ENCODE results near the gene IGFBP4. TPM values are rescaled to one million over a fixed set of nuclear protein-coding genes. Genes with fewer than 3 reads are reported as not detected.

Gene IGFBP4
- total RNA-seq, 2 experiments from 2014 or later = 10.7 to 11.6 TPM

- Mint-ChIP-seq H3K4me3 (no peak overlapping the region), H3K27me3 (no peaks in the 10 kb centered on the region), H3K27ac (no peak overlapping the region), H3K4me1 (ENCODE audit: low read depth) (peaks cover 6% of the 10 kb centered on the region), H3K9me3 (no peaks in the 10 kb centered on the region), H3K36me3 (ENCODE audit: low read depth) (no peaks in the 10 kb centered on the region)
- TF ChIP-seq, protein P1, sequence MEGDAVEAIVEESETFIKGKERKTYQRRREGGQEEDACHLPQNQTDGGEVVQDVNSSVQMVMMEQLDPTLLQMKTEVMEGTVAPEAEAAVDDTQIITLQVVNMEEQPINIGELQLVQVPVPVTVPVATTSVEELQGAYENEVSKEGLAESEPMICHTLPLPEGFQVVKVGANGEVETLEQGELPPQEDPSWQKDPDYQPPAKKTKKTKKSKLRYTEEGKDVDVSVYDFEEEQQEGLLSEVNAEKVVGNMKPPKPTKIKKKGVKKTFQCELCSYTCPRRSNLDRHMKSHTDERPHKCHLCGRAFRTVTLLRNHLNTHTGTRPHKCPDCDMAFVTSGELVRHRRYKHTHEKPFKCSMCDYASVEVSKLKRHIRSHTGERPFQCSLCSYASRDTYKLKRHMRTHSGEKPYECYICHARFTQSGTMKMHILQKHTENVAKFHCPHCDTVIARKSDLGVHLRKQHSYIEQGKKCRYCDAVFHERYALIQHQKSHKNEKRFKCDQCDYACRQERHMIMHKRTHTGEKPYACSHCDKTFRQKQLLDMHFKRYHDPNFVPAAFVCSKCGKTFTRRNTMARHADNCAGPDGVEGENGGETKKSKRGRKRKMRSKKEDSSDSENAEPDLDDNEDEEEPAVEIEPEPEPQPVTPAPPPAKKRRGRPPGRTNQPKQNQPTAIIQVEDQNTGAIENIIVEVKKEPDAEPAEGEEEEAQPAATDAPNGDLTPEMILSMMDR (IDR thresholded peaks at IDR 0.05) = no peak
- DNase-seq (no peak), ATAC-seq (no peak)
- ChIA-PET POLR2A (interaction anchor here (0.6 to 1.2 kb wide), 2 partner anchors 10 to 77 kb away, joined by 3 read pairs; no protein-coding TSS in a partner anchor), CTCF (interaction anchor here (1.0 to 2.5 kb wide), 5 partner anchors 12 to 76 kb away, joined by 3 to 16 read pairs (median 7); no protein-coding TSS in a partner anchor)
- intact Hi-C loops (cut with micrococcal nuclease) = no loop called here
These were observed 13.2 kb downstream of the IGFBP4 start for GRCh38 chr17:40456396-40456951.

- Mint-ChIP-seq H3K4me3 (no peak overlapping the region), H3K9me3 (no peaks in the 10 kb centered on the region), H3K27ac (no peak overlapping the region), H3K36me3 (ENCODE audit: low read depth) (no peaks in the 10 kb centered on the region), H3K4me1 (ENCODE audit: low read depth) (peaks cover 1% of the 10 kb centered on the region), H3K27me3 (no peaks in the 10 kb centered on the region)
- ChIA-PET CTCF (no interaction called here), POLR2A (interaction anchor here (0.7 to 1.2 kb wide), 2 partner anchors 76 to 164 kb away, joined by 3 read pairs; no protein-coding TSS in a partner anchor)
- ATAC-seq (no peak), DNase-seq (no peak)
- intact Hi-C loops (cut with micrococcal nuclease) = no loop called here
- TF ChIP-seq, protein P1 (IDR thresholded peaks at IDR 0.05) = no peak
These were observed 14.1 kb downstream of the IGFBP4 start for GRCh38 chr17:40457369-40457768.

DNA sequence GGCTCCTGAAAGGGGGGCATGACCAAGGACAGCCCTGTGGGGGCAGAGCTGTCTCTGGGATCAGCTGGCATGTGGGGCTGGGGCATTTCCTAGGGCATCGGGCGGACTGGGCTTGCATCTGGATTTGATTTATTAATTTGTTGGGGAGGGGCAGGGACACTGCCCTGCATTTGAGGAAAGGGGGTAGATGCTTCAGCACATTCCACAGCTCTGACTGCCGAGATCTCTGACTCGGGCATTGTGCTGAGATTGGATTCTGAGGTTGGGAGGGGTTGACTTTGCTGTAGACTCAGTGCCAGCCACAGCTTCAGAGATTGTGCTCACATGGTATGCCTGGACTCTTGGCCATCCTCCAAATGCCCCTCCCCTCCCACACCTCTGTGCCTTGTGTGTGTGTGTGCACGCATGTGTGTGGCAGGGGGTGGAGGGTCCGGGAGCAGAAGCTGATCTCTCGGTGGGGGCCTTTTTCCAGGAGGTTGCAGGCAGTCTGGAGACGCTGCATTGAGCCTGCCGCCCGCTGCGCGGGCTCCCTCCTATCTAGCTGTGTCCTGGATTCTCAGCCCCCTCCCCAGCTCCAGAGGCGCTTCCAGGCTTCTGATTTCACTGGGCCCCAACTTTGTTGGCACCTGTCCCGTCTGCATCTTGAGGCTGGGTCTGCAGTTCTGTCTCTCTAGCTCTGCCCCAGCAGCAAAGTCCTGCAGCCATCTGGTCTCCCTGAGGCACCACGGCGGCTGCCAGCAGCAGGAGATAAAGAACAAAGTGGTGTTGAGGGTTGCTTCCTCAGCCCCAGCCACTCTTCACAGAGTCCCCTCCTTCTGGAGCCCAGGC is 14.9 kb downstream of the IGFBP4 start:
- Mint-ChIP-seq H3K27me3 (no peaks in the 10 kb centered on the region), H3K4me1 (ENCODE audit: low read depth) (no peaks in the 10 kb centered on the region), H3K36me3 (ENCODE audit: low read depth) (no peaks in the 10 kb centered on the region), H3K4me3 (no peak overlapping the region), H3K27ac (no peak overlapping the region), H3K9me3 (no peaks in the 10 kb centered on the region)
- intact Hi-C loops (cut with micrococcal nuclease) = no loop called here
- CTCF ChIA-PET = interaction anchor here (1.2 kb wide), 1 partner anchor 75 kb away, joined by 4 read pairs; no protein-coding TSS in a partner anchor
- no peak for ATAC-seq
- TF ChIP-seq, protein P1 (IDR thresholded peaks at IDR 0.05) = no peak
- POLR2A ChIA-PET = no interaction called here
- no peak for DNase-seq

DNA sequence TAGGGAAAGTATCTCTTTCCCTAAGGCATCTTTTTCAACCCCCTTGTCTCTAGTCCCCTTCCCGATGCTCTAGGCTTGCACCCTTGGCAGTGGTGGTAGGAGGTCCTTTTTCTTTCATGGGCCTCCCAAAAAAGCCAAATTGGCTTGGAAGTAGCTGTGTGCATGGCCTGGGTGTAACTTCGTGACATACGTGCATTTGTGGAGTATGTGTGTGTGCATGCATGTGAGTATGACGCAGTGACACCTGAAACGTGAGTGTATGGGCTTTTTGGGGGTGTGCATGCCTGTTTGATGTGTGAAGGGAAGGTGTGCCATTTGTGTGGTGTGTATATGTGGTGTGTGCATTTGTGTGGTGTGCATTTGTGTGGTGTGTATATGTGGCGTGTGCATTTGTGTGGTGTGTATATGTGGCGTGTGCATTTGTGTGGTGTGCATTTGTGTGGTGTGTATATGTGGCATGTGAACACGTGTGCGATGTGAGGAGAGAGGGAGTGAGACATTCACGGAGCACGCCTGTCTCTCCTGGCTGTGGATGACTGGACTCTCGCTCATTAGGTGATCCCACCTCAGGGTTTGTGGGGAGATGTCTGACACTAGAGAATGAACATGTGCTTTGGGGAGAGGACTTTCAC is 15.7 kb downstream of the IGFBP4 start:
- TF ChIP-seq, protein P1 (IDR thresholded peaks at IDR 0.05) = no peak
- Mint-ChIP-seq H3K9me3 (no peaks in the 10 kb centered on the region), H3K4me3 (no peak overlapping the region), H3K36me3 (ENCODE audit: low read depth) (no peaks in the 10 kb centered on the region), H3K4me1 (ENCODE audit: low read depth) (no peaks in the 10 kb centered on the region), H3K27me3 (no peaks in the 10 kb centered on the region), H3K27ac (no peak overlapping the region)
- intact Hi-C loops (cut with micrococcal nuclease) = no loop called here
- POLR2A ChIA-PET = no interaction called here
- ATAC-seq = no peak
- DNase-seq = no peak
- CTCF ChIA-PET = interaction anchor here (1.2 to 1.7 kb wide), 2 partner anchors 17 to 74 kb away, joined by 3 to 4 read pairs; no protein-coding TSS in a partner anchor

Data from activated CD8-positive, alpha-beta T cell treated with anti-CD3 and anti-CD28 coated beads for 36 hours (primary cell).